NCI-H1436 treated with DMSO at 0.1 percent for 48 hours (cell line): Measurements from ENCODE around the gene PAX9.
"Not testable (repeated sequence)": the region's sequence is repeated elsewhere in the genome, so short reads cannot be mapped to it uniquely, and the experiment has no call there.

ENCODE experiments used
- DNase-seq: peaks from one replicate; lab custom pipeline; 2025; lab: John Stamatoyannopoulos, UW

Gene PAX9

DNA sequence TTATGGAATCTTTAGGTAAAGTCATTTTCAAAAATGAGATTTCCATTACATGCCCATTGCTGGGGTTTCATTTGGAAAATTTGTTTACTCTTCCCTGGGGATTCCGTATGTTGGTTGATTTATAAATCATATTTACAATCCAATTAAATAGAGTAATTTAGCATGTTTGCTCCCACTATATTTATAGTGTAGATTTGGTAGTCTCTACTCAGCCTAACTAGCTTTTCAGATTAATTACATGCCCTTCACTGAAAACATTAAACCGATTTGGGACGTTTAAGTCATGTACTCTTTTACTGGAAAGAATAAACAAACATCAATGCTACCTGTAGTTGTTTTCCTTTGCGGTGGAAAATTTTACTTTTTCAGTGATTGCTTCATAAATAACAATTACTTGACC is 10.4 kb downstream of the PAX9 start:
- peak; percentile 35 for DNase-seq

DNA sequence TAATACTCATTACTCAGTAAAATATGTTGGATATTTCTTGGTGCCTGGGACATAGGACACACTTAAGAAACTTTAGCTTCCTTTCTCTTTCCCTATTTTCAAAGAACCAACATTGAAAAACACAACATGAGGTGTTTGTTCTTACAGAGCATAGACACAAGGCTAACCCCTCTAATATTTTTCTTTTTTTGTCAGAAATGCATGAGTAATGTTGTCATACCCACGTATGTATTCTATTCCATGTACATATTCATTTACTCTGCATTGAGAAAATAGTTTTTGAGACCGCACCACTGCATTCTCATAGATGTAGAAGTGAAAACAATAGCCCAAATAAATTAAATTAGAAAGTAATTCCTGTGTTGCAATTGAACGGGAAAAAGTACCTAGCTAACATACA is 13.0 kb downstream of the PAX9 start:
- DNase-seq: no peak

DNA sequence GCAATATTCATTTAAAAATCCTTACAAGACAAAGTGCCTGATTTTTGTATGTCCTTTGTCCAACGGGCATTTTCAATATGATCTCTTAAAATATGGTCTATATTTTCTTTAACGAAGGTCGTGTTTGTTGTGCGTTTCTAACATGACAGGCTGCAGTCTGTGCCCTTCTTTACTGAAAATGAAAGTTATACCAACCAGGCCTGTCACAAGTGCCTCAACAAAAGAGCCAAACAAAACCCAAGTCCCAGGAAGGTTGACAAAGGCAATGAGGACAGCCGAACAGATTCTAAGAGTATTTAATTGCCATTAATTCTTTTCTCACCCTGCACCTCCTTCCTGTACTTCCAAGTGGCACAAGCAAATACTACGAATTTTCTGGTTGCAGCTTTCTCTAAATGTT is 13.9 kb downstream of the PAX9 start:
- no peak for DNase-seq

DNA sequence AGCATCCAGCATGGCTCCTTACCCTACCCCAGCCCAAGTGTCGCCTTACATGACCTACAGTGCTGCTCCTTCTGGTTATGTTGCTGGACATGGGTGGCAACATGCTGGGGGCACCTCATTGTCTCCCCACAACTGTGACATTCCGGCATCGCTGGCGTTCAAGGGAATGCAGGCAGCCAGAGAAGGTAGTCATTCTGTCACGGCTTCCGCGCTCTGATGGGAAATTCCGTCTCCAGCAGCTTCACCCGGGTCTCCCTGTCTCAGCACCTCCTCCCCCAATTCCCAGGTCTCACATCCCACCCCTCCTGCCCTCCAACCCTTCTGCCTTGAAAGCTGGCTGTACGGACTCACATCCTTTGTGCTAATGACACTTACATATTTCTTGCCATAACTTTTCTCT is 14.6 kb downstream of the PAX9 start:
- DNase-seq: no peak

DNA sequence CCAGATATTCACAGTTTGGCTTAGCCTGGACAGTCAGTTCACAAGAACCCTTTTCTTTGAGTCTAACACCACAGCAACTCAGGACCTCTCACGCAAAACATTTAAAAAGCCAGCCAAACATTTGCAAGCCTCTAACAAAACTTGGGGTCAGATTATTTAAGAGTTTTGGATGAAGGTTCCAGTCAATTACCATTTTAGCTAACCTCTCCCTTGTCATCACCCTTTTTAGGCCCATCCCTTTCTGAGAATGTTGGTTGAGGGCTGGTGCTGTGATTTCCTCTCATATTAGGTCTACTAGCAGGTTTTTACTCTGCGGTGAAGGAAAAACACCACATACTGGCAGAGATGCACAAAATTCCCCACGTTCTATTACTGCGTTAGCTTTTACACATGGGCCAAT is 20.7 kb downstream of the PAX9 start:
- no peak for DNase-seq

DNA sequence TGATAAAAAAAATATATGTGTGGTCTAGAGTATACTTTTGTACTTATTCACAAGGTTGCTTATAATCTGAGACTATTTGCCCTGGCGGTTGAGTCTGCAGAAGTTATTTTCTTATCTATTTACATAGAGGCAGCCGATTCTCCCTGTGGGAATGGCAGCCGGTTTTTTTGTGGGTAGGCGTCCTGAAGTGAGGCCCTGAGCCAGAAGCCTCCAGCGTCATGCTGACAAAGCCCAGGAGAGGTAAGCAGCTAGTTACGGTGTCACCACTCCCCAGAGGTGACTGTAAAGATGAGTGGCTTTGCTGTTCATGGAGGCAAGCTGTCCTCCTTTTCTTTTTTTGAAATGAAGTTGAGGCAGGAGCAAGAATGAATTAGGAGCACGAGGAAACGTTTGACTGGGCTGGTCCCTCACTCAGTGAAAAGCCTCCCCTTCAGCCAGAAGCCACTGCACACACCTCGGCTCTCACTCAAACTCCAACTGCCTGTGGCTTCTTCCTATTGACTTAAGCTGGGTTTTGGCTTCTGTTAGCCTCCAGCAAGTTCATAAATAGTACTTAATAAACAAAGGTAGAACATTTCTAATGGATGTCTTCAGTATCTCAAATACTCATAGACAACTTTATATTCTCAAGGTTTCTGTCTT is 21.5 kb downstream of the PAX9 start:
- no peak for DNase-seq

DNA sequence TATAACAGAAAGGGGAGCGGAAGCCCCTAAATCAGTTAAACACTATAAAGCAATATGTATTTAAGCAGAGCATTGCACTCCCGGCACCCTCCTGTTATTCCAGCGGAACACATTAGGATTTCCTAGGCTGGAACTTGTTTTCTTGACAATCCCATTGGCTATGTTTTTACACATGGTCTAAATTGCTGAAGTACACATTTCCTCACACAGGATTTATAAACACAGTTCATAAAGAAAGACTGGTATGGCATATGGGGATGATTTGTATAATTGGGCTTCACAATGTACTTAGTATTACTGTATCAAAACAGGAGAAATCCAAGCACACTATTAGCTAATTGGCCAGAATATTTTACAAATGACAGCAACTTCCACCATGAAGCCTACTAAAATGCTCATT is 23.3 kb downstream of the PAX9 start:
- no peak for DNase-seq

DNA sequence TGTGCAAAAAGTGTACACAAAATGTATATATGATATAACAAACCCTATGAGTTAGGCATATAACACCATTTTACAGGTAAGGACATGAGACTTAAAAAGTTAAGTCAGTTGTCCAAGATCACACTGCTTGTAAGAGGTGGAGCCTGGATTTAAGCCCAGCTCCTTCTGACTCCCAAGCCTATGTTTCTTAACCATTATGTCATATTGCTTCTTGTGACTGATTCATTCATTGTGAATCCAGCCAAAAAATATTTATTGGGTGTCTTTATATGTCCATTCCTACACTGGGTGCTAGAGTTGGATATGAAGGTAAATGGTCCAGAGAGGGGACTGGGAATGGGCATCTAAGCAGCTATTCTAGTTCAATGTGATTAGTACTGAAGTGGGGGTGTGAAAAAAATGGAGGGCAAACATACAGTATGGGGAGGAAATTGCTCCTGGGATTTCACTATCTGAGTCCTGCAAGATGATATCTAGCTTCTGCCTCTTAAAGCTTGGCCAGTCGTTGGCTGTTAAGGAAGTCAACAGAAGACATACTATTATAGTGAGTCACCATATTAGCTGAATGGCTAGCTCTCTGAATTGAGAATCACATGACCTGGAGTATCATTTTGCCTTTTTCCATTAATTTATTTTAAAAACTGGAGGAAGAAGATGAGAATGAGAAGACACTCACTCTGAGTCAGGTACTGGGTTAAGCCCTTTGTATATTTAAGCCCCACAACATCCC is 28.8 kb downstream of the PAX9 start:
- no peak for DNase-seq

DNA sequence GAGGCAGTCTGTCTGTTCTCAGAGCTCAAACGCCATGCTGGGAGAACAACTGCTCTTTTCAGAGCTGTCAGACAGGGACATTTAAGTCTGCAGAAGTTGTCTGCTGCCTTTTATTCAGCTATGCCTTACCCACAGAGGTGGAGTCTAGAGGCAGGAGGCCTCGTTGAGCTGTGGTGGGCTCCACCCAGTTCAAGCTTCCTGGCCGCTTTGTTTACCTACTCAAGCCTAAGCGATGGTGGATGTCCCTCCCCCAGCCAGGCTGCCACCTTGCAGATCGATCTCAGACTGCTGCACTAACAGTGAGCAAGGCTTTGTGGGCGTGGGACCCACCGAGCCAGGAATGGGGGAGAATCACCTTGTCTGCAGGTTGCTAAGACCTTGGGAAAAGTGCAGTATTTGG is 37.8 kb downstream of the PAX9 start:
- not testable (repeated sequence) for DNase-seq

DNA sequence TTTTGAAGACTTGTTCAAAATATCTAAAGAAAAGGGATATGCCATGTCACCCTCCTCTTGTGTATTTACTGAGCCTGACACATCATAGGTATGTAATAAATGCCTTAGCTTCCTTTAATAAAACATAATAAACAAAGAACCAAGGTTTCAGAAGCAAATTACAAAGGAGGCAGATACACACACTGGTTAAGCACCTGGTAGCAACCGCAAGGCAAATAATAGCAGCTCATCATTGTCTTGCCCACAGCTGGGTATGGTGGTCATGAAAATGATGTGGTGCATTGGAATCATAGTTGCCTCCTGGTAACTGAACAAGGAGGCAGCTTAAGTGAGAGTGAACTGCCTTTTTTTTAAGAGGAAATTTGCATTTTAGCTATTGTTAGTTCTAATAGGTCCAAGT is 39.0 kb downstream of the PAX9 start:
- no peak for DNase-seq

DNA sequence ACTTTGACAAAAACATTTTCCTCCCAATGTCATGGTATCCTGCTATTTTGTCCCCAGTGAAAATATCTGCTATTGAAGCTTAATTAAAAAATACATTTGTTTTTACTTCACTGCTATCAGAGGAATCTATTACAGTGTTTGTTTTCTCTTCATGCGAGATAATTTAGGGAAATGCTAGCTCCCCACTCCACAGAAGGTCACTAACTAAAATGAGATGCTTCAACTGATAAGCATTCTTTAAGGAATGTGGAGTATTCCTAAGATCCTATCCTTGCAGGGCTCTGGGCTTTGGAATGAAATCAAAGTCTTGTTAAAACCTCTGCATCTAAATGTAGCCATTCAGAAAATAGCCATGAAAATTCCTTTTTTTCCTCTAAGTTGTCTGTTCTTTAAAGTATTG is 39.5 kb downstream of the PAX9 start:
- DNase-seq: no peak

DNA sequence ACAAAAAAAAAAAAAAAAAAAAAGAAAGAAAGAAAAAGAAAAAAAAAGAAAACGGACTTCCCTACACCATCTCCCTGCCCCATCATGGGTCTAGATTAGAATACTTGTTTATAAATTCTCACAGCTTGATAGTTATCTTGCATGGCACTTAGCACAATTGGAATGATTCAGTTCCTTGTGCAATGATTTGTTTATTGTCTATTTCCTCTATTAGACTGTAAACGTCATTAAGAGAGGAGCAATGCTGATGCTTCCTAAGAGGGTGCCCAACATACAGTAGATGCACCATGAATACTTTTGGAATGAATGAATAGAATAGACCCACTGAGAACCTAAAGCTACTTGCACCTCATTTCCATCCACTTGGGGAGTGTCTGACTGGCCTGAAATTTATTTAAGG is 40.8 kb downstream of the PAX9 start:
- no peak for DNase-seq

DNA sequence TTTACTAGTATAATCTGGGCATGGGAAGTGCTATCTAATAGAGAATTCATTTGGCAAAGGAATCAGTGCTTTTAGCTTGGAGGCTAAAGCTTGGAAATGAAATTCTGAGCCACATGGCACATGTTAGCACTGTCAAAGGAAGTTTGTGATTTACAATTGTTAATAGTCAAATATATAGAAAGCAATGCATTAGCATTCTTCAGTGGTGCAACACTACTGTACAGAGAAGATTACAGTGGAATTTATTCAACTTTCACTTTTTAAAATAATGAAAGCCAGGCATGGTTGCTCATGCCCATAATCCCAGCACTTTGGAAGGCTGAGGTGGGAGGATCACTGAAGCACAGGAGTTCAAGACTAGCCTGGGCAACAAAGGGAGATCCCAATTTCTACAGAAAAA is 45.9 kb downstream of the PAX9 start:
- DNase-seq: no peak

DNA sequence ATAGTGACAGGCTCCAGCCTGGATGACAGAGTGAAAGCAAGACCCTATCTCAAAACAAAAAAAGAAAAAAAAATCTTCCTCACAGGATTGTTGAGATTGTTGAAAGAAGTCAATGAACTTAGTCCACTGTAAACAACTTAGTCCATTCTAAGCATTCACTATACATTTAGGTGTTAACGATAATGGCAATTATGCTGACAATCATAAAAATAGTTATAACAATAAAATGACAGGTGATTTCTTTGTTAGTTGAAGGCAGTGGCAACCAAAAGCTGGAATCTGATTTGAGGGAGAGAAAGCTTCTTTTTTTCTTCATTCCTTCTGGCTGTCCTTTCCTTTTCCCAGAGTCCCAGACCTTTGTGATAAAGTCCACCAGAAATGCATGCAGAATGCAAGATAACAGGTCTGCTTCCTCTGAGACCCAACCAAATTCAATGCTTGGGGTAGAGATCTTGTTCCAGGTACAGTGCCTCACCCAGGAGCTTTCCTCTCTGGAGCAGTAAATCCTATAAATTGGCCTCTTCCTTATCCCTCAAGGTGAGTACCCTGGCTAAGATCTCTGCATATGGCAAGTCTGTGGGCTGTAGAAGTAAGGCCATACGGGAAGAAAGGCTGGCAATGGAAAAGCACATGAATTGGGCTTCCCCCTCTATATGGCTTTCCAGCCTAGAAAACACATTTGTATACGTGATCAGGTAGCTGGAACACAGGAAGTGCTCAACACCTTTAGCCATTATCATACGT is 52.5 kb downstream of the PAX9 start:
- no peak for DNase-seq

DNA sequence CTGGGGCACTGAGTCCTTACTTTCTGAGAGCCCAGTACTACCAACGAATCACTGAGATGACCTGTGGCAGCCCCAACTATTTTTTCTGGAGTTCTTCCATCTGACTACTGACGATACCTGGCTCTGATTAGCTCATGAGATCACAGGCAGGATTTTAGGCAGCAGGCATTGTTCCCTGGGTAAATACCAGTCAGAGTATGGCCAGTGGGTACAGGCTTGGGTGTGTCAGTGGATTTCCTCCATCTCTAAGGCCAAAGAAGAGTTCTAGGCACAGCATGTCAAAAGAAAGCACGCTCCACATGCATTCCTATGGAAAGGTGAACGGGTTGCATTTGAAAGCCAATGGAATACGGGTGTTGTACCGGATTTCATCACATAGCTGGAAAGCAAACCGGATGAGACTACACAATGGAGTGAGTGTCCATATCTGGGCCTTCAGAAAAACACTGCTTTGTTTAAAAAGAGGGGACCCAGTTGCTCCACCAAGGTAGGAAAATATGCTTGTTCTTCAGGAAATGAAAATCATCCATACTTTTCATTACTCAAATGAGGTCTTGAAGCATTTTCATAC is 55.0 kb downstream of the PAX9 start:
- no peak for DNase-seq

DNA sequence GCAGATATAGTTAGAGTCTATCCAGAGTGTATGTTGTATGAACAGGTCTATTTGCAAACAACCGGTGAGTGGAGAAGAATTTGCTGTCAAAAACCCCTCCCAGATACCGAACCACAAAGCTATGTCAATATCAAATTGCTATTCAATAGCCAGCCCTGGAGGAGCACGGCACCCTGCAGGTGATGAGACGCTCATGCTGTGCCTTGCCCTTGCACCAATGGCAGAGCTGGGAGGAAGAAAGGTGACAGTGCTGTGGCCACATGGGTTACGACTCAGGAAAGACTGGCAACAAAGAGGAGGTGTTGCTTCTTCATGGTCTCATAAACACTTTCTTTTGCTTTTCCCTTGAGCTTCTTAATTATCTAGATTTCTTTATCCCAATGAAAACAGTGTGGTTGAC is 55.7 kb downstream of the PAX9 start:
- no peak for DNase-seq

DNA sequence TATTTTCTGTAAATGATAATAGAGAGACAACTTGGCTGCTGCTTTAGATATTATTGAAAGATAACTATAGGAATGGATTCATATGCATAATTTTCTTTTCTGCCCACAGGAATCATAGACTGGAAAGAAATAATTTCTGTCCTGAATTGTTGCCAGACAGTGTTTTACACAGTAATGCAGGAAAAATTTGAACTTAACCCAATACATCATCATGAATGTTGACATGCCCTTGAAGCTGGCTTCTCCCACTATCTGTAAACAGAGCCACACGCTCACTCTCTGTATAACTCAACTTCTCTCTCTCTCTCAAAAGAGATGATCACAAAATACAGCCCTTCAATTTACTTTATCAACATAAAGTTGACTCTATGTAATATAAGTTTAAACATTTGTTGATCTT is 56.6 kb downstream of the PAX9 start:
- DNase-seq: no peak

DNA sequence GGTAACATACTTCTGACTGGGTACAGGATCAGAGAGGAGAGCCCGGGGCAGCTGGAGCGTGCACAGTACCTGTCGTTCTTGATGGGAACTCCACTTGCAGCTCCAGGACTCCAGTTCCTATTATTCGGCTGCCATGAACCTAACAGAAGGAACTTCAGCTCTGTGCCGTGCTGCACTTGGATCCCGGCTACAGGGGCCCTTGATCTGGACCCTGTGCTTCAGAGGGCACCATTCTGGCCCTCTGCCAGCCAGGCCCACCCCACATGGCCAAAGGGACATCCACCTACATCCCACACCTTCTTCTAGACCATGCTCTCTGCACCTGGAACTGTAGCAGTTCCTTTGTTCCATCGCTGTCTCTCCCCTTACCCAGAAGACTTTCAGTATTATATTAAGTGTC is 58.2 kb downstream of the PAX9 start:
- no peak for DNase-seq

DNA sequence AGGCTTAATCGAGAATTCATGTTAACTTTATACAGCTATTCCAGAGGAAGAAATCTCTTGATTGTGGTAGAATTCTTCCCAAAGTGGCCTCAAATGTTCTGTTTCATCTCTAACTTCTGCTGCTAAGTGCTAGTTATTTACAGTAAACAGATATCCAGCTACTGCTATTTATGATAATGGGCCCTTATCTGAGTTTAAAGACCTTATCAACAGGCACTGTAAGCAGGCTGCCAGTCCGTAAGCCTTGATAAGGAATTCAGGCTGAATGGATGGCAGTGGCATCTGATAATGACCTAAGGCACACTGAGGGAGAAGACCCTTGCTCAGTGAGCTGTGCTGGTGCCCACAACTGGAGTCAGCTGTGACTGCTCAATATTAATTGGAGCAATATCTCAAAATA is 59.0 kb downstream of the PAX9 start:
- no peak for DNase-seq

DNA sequence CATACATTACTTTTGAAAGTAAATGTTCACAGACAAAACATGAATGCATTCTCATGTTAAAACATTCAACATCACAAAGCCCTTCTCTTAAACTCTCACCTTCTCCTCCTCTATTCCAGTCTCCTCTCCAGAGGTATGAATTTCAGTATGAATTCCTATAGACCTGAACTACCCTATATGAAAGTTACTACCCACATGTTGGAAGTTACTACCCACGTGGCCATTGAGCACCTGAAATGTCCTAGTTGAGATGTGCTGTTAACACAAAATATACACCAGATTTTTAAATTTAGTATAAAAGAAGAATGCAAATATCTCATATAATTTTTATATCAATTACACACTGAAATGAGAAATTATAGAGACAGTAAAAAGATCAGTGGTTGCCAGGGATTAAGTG is 60.2 kb downstream of the PAX9 start:
- no peak for DNase-seq

DNA sequence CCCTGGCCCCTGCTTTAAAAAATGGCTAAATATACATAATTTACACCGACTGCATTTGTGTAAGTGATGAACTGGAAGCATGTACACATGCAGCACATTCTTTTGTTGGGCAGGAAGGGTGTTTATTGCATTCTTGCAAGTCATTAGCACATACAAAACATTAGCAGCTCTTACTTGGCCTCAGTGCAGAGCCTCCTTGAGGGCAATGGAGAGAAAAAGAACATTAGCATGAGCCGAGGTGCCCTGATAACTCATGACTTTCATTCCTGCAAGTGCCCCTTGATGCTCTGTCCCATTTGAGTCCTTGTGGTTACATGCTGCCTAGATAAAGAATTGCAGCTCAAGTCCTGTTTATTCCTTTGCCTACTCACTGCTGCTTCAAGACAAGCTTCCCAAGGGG is 61.9 kb downstream of the PAX9 start:
- DNase-seq: no peak

DNA sequence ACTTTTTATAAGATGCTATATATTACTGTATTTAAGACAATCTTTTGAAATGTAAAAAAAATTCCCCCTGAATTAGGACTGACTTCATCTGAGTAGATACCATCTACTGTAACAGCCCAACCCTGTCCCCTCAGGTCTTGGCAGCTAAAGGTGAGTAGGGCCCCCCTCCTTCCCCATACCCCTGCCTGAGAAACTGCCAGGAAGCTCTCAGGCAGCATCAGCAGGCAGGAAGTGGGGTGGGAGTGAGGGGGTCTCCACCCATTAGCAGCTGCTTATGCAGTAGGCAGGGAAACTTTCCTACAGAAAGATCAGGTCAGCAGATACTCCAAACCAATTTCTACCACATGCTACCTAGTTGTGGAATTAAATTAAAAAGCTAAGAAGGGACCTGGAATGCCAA is 62.5 kb downstream of the PAX9 start:
- DNase-seq: no peak

DNA sequence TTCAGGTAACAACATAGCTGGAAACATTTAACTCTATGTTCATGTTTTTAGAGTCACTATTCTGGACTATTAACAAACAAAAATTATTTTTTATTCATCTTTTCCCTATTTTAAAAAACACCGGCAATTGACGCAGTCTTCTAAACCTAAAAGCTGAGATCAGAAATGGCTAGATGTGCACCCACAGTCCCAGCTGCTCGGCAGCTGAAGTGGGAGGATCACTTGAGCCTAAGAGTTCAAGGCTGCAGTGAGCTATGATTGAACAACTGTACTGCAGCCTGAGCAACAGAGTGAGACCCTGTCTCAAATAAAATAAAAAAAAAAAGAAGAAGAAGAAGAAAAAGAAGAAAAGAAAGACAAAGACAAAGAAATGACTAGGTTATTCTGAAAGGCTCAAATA is 64.5 kb downstream of the PAX9 start:
- DNase-seq: no peak
